HepG2 (cell line): ENCODE data around the gene SHFL. TPM values are rescaled to one million over a fixed set of nuclear protein-coding genes. Genes with fewer than 3 reads are reported as not detected.

Source experiments
- ASH2L ChIP-seq: fragments of 300-600, 200-600 bp; sonication (generic); IDR thresholded peaks from 2 replicates; pipeline ENCODE4 v1.7.0; 2017; ENCODE audit warnings: low read depth, mild to moderate bottlenecking, moderate library complexity, mixed read lengths, low read length; ENCODE audit not compliant: insufficient read length
- ATF7-NPFF ChIP-seq: sonication (generic); formaldehyde crosslinking; IDR thresholded peaks from 2 replicates; pipeline ENCODE4 v1.8.1; 2023; ENCODE audit warnings: mild to moderate bottlenecking, low read depth, missing genetic modification reagents, moderate library complexity
- CBX1 ChIP-seq: IDR thresholded peaks from one replicate; pipeline ENCODE4 v1.6.1; 2016; ENCODE audit warnings: antibody characterized with exemption, low read depth
- KDM4B ChIP-seq: sonication (generic); formaldehyde crosslinking; IDR thresholded peaks from 2 replicates; pipeline ENCODE4 v1.4.0; 2020; ENCODE audit warnings: missing genetic modification reagents
- RBAK ChIP-seq: sonication (generic); formaldehyde crosslinking; IDR thresholded peaks from 2 replicates; pipeline ENCODE4 v1.5.1; 2020; ENCODE audit warnings: mild to moderate bottlenecking, missing genetic modification reagents
- SALL2 ChIP-seq: sonication (generic); formaldehyde crosslinking; IDR thresholded peaks from 2 replicates; pipeline ENCODE4 v1.8.1; 2023; ENCODE audit warnings: mild to moderate bottlenecking, missing genetic modification reagents, inconsistent platforms
- ZFP37 ChIP-seq: sonication (generic); formaldehyde crosslinking; IDR thresholded peaks from 2 replicates; pipeline ENCODE4 v1.4.0; 2020; ENCODE audit warnings: missing genetic modification reagents, borderline replicate concordance
- ZFY ChIP-seq: sonication (generic); formaldehyde crosslinking; IDR thresholded peaks from 2 replicates; pipeline ENCODE4 v1.4.0; 2020; ENCODE audit warnings: missing genetic modification reagents
- polyA plus RNA-seq, 8 experiments: library from polyadenylated mRNA; depleted of rRNA in 3 of 8; stranded (reverse) in 7 of 8; unstranded in 1 of 8; fragments of >200 nt; fragmentation: Illumina TruSeq in 4 of 8; extraction: Trizol in 4 of 8; gene quantifications; 2 replicates each; pipeline versions ENCODE4 v1.2.1 to v1.2.3, GENCODE V29; 2011 to 2016; ENCODE audit warnings: low read depth in 4 of 8, missing spikeins in 1 of 8, mixed read lengths in 1 of 8; ENCODE audit not compliant: insufficient read depth in 1 of 8
- total RNA-seq, 5 experiments: library from RNA; depleted of rRNA; stranded (reverse); fragments of >200 nt; fragmentation: Illumina TruSeq; extraction: Trizol; gene quantifications; 2 replicates each; pipeline ENCODE4 v1.2.3, GENCODE V29; 2016; ENCODE audit warnings: low read depth in 1 of 5
- TF ChIP-seq, protein P1 (sequence below): sonication (generic); formaldehyde crosslinking; IDR thresholded peaks from 2 replicates; pipeline ENCODE4 v1.8.1; 2022; ENCODE audit warnings: low read depth, mild to moderate bottlenecking, missing genetic modification reagents
- TF ChIP-seq, protein P2 (sequence below): sonication (generic); formaldehyde crosslinking; IDR thresholded peaks from one replicate; pipeline ENCODE4 v1.5.1; 2020; ENCODE audit warnings: mild to moderate bottlenecking, missing genetic modification reagents; ENCODE audit errors: not compliant biosample characterization
- TF ChIP-seq, protein P3 (sequence below): sonication (generic); formaldehyde crosslinking; IDR thresholded peaks from 2 replicates; pipeline ENCODE4 v1.9.0; 2021; ENCODE audit warnings: missing genetic modification reagents, borderline replicate concordance
- TF ChIP-seq, protein P4 (sequence below): sonication (generic); formaldehyde crosslinking; IDR thresholded peaks from 2 replicates; pipeline ENCODE4 v1.4.0; 2020; ENCODE audit warnings: missing genetic modification reagents

The SHFL gene
- total and polyA plus RNA-seq, 2 of the 13 experiments (the other 11 are each of a cell fraction or from before 2014, with no cell fraction given) = 12.3 to 36.4 TPM

DNA sequence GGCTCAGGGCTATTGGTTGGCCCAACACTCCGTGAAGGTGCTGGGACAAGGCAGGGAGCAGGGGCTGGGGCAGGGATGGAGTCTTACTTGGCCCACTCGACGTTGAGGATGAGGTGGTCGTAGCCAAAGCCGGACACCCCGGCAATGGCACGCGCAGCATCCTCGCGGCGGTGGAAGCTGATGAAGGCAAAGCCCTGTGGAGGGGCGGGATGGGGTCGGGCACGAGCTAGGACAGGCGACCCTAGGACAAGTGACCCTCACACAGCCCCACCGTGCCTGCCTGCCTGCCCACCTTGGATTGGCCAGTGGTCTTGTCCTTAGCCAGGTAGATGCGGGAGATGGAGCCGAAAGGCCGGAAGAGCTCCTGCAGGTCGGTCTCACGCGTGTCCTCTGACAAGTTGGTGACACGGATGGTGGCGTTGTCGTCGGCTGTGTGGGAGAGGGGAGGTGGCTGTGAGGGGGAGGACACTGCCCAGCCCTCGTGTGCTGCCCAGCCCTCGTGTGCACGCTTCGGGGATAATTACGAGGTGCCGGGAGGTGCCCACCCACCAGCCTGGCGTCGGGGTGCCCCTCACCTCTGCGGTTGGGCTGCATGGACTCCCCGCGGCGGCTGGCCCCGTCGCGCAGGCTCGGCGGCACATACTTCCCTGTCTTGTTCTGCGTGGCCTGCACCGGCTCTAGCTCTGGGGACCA is 29.4 kb downstream of the SHFL start (continued):
- TF ChIP-seq, protein P1, sequence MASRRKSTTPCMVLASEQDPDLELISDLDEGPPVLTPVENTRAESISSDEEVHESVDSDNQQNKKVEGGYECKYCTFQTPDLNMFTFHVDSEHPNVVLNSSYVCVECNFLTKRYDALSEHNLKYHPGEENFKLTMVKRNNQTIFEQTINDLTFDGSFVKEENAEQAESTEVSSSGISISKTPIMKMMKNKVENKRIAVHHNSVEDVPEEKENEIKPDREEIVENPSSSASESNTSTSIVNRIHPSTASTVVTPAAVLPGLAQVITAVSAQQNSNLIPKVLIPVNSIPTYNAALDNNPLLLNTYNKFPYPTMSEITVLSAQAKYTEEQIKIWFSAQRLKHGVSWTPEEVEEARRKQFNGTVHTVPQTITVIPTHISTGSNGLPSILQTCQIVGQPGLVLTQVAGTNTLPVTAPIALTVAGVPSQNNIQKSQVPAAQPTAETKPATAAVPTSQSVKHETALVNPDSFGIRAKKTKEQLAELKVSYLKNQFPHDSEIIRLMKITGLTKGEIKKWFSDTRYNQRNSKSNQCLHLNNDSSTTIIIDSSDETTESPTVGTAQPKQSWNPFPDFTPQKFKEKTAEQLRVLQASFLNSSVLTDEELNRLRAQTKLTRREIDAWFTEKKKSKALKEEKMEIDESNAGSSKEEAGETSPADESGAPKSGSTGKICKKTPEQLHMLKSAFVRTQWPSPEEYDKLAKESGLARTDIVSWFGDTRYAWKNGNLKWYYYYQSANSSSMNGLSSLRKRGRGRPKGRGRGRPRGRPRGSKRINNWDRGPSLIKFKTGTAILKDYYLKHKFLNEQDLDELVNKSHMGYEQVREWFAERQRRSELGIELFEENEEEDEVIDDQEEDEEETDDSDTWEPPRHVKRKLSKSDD = no peak
- TF ChIP-seq, protein P2, sequence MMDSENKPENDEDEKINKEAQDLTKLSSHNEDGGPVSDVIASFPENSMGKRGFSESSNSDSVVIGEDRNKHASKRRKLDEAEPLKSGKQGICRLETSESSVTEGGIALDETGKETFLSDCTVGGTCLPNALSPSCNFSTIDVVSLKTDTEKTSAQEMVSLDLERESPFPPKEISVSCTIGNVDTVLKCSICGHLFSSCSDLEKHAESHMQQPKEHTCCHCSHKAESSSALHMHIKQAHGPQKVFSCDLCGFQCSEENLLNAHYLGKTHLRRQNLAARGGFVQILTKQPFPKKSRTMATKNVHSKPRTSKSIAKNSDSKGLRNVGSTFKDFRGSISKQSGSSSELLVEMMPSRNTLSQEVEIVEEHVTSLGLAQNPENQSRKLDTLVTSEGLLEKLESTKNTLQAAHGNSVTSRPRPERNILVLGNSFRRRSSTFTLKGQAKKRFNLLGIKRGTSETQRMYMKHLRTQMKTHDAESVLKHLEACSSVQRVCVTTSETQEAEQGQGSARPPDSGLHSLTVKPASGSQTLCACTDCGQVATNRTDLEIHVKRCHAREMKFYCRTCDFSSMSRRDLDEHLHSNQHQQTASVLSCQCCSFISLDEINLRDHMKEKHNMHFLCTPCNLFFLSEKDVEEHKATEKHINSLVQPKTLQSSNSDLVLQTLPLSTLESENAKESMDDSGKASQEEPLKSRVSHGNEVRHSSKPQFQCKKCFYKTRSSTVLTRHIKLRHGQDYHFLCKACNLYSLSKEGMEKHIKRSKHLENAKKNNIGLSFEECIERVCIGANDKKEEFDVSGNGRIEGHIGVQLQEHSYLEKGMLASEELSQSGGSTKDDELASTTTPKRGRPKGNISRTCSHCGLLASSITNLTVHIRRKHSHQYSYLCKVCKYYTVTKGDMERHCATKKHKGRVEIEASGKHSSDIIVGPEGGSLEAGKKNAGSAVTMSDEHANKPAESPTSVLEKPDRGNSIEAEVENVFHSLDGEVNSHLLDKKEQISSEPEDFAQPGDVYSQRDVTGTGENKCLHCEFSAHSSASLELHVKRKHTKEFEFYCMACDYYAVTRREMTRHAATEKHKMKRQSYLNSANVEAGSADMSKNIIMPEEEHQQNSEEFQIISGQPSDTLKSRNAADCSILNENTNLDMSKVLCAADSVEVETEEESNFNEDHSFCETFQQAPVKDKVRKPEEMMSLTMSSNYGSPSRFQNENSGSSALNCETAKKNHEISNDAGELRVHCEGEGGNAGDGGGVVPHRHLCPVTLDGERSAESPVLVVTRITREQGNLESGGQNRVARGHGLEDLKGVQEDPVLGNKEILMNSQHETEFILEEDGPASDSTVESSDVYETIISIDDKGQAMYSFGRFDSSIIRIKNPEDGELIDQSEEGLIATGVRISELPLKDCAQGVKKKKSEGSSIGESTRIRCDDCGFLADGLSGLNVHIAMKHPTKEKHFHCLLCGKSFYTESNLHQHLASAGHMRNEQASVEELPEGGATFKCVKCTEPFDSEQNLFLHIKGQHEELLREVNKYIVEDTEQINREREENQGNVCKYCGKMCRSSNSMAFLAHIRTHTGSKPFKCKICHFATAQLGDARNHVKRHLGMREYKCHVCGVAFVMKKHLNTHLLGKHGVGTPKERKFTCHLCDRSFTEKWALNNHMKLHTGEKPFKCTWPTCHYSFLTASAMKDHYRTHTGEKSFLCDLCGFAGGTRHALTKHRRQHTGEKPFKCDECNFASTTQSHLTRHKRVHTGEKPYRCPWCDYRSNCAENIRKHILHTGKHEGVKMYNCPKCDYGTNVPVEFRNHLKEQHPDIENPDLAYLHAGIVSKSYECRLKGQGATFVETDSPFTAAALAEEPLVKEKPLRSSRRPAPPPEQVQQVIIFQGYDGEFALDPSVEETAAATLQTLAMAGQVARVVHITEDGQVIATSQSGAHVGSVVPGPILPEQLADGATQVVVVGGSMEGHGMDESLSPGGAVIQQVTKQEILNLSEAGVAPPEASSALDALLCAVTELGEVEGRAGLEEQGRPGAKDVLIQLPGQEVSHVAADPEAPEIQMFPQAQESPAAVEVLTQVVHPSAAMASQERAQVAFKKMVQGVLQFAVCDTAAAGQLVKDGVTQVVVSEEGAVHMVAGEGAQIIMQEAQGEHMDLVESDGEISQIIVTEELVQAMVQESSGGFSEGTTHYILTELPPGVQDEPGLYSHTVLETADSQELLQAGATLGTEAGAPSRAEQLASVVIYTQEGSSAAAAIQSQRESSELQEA (CRISPR knock-in tag) = no peak
- peak; percentile 46; the same call in 1 of the 2 replicates for TF ChIP-seq ATF7-NPFF (CRISPR knock-in tag)
- TF ChIP-seq KDM4B (CRISPR knock-in tag) = no peak
- TF ChIP-seq ZFY = no peak
- no peak for TF ChIP-seq RBAK (CRISPR knock-in tag)
- no peak for TF ChIP-seq ZFP37 (CRISPR knock-in tag)
- TF ChIP-seq ASH2L = no peak
- TF ChIP-seq, protein P3, sequence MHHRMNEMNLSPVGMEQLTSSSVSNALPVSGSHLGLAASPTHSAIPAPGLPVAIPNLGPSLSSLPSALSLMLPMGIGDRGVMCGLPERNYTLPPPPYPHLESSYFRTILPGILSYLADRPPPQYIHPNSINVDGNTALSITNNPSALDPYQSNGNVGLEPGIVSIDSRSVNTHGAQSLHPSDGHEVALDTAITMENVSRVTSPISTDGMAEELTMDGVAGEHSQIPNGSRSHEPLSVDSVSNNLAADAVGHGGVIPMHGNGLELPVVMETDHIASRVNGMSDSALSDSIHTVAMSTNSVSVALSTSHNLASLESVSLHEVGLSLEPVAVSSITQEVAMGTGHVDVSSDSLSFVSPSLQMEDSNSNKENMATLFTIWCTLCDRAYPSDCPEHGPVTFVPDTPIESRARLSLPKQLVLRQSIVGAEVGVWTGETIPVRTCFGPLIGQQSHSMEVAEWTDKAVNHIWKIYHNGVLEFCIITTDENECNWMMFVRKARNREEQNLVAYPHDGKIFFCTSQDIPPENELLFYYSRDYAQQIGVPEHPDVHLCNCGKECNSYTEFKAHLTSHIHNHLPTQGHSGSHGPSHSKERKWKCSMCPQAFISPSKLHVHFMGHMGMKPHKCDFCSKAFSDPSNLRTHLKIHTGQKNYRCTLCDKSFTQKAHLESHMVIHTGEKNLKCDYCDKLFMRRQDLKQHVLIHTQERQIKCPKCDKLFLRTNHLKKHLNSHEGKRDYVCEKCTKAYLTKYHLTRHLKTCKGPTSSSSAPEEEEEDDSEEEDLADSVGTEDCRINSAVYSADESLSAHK = no peak
- no peak for TF ChIP-seq SALL2 (CRISPR knock-in tag)
- TF ChIP-seq, protein P4, sequence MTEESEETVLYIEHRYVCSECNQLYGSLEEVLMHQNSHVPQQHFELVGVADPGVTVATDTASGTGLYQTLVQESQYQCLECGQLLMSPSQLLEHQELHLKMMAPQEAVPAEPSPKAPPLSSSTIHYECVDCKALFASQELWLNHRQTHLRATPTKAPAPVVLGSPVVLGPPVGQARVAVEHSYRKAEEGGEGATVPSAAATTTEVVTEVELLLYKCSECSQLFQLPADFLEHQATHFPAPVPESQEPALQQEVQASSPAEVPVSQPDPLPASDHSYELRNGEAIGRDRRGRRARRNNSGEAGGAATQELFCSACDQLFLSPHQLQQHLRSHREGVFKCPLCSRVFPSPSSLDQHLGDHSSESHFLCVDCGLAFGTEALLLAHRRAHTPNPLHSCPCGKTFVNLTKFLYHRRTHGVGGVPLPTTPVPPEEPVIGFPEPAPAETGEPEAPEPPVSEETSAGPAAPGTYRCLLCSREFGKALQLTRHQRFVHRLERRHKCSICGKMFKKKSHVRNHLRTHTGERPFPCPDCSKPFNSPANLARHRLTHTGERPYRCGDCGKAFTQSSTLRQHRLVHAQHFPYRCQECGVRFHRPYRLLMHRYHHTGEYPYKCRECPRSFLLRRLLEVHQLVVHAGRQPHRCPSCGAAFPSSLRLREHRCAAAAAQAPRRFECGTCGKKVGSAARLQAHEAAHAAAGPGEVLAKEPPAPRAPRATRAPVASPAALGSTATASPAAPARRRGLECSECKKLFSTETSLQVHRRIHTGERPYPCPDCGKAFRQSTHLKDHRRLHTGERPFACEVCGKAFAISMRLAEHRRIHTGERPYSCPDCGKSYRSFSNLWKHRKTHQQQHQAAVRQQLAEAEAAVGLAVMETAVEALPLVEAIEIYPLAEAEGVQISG (CRISPR knock-in tag) = 0 out of 2 replicates have a peak, but pooled peaks have one; percentile 17
- no peak for TF ChIP-seq CBX1
